Gastrocnemius medialis (tissue), 4 donors: Measurements from ENCODE around the gene NOX5. TPM values are rescaled to one million over a fixed set of nuclear protein-coding genes. Genes with fewer than 3 reads are reported as not detected.
A peak's percentile ranks its signal among the peaks of the same experiment; 100 is the strongest.

Experiments
- ATAC-seq, 2 donors: fragments of 150-250 bp; one replicate each; pipeline ENCODE4 v1.9.1; 2016
- DNase-seq, 2 donors: peaks; one replicate each; pipeline ENCODE4 v3.0.0-alpha.2; 2019
- H3K27ac ChIP-seq, 4 donors: fragments of 200-600 bp; sonication (generic); 1 replicate in 1 of 4; 2 replicates in 3 of 4; pipeline ENCODE4 v1.5.1; 2016 to 2018; ENCODE audit warnings: mild to moderate bottlenecking in 2 of 4, moderate library complexity in 1 of 4
- H3K27me3 ChIP-seq, 3 donors: fragments of 200-600 bp; sonication (generic) in 2 of 3; 1 replicate in 1 of 3; 2 replicates in 2 of 3; pipeline versions ENCODE4 v1.5.1 to v1.6.0; 2016 to 2019; ENCODE audit warnings: mild to moderate bottlenecking in 1 of 3, moderate library complexity in 1 of 3
- H3K36me3 ChIP-seq, 2 donors: fragments of 200-600 bp; sonication (generic) in 1 of 2; one replicate each; pipeline ENCODE4 v1.5.1; 2017 to 2018
- H3K4me1 ChIP-seq, 2 donors: fragments of 200-600 bp; sonication (generic) in 1 of 2; one replicate each; pipeline ENCODE4 v1.5.1; 2016 to 2017; ENCODE audit warnings: mild to moderate bottlenecking in 2 of 2
- H3K4me3 ChIP-seq, 4 donors: fragments of 200-600 bp; sonication (generic) in 3 of 4; 1 replicate in 1 of 4; 2 replicates in 3 of 4; pipeline ENCODE4 v1.5.1; 2016 to 2019; ENCODE audit warnings: mild to moderate bottlenecking in 2 of 4
- H3K9me3 ChIP-seq, 3 donors: fragments of 200-600 bp; sonication (generic) in 2 of 3; 1 replicate in 1 of 3; 2 replicates in 2 of 3; pipeline ENCODE4 v1.5.1; 2016 to 2019
- POLR2A ChIP-seq, 2 donors: fragments of 450-650 bp; IDR thresholded peaks; one replicate each; pipeline ENCODE4 v1.6.1; 2017; ENCODE audit warnings: antibody characterized with exemption in 2 of 2, mild to moderate bottlenecking in 2 of 2, moderate library complexity in 2 of 2
- in situ Hi-C, 4 donors: fragments of 200-750 bp; cut with MboI; loops; one replicate each; pipeline versions ENCODE4 v1.15.0 to v1.8.0; 2017; ENCODE audit warnings: low sequenced_read_pairs in 4 of 4
- intact Hi-C: fragments of 100-400 bp; cut with DNase I; formaldehyde crosslinking; loops from one replicate; pipeline ENCODE4 v1.15.1; 2023; ENCODE audit warnings: low total_unique reads
- total RNA-seq, 4 donors: library from RNA; depleted of rRNA; stranded (reverse); fragments of >200 nt; gene quantifications; one replicate each; pipeline versions ENCODE4 v1.1.0 to v1.2.3, GENCODE V29; 2016
- TF ChIP-seq, protein P1 (sequence below), 5 experiments: fragments of 450-650 bp in 3 of 5; fragments of 200-600 bp in 2 of 5; sonication (generic) in 2 of 5; IDR thresholded peaks in 4 of 5; conservative IDR thresholded peaks in 1 of 5; 1 replicate in 4 of 5; 2 replicates in 1 of 5; pipeline ENCODE4 v1.5.1; 2016 to 2019; ENCODE audit warnings: antibody characterized with exemption in 5 of 5, mild to moderate bottlenecking in 3 of 5, moderate library complexity in 3 of 5

The NOX5 gene
- total RNA-seq, 4 donors from 2014 or later, result not detected

DNA sequence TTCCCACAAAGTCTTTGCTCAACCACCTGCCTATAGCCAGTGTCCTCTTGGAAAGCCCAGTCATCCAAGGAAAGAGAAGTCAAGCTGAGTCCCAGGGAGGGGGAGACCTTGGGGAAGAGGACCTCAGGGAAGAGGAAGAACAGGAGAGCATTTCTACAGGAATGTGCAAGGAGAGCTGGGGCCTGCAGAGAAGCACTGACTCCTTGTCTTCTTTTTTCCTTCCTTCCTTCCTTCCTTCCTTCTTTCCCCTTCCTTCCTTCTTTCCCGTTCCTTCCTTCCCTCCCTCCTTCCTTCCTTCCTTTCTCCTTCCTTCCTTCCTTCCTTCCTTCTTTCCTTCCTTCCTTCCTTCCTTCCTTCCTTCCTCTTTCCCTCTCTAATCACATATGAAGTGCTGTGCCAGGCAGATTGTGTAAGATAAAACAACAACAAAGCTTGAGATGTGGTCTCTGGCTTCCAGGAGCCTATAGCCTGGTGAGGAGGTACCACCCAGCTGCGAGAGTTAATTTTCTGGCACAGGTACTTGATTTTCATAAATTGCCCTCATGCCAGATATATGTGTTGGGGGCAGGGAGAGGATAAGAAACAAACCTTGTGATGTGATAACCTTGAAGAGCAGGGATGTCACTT lies 70.0 kb downstream of the NOX5 start:
- in situ Hi-C loops (no loop called here), intact Hi-C loops (loop anchor here (5.0 kb wide), 1 partner anchor 78 kb away; the partner anchor contains the start of gene GLCE)
- ATAC-seq (no peak), DNase-seq (no peak)
- Histone ChIP-seq H3K27me3 (no peaks in the 10 kb centered on the region), H3K27ac (peak overlapping the region; percentile 9 to 74 (median 64)), H3K9me3 (no peaks in the 10 kb centered on the region), H3K4me3 (no peak overlapping the region), H3K4me1 (peaks cover 28 to 41% of the 10 kb centered on the region in 2 donors), H3K36me3 (no peaks in the 10 kb centered on the region)
- TF ChIP-seq, protein P1, sequence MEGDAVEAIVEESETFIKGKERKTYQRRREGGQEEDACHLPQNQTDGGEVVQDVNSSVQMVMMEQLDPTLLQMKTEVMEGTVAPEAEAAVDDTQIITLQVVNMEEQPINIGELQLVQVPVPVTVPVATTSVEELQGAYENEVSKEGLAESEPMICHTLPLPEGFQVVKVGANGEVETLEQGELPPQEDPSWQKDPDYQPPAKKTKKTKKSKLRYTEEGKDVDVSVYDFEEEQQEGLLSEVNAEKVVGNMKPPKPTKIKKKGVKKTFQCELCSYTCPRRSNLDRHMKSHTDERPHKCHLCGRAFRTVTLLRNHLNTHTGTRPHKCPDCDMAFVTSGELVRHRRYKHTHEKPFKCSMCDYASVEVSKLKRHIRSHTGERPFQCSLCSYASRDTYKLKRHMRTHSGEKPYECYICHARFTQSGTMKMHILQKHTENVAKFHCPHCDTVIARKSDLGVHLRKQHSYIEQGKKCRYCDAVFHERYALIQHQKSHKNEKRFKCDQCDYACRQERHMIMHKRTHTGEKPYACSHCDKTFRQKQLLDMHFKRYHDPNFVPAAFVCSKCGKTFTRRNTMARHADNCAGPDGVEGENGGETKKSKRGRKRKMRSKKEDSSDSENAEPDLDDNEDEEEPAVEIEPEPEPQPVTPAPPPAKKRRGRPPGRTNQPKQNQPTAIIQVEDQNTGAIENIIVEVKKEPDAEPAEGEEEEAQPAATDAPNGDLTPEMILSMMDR (IDR thresholded peaks at IDR 0.05 in 4 of 5, conservative IDR thresholded peaks at IDR 0.05 in 1 of 5), result no peak
- no peak for TF ChIP-seq POLR2A (IDR thresholded peaks at IDR 0.05)

DNA sequence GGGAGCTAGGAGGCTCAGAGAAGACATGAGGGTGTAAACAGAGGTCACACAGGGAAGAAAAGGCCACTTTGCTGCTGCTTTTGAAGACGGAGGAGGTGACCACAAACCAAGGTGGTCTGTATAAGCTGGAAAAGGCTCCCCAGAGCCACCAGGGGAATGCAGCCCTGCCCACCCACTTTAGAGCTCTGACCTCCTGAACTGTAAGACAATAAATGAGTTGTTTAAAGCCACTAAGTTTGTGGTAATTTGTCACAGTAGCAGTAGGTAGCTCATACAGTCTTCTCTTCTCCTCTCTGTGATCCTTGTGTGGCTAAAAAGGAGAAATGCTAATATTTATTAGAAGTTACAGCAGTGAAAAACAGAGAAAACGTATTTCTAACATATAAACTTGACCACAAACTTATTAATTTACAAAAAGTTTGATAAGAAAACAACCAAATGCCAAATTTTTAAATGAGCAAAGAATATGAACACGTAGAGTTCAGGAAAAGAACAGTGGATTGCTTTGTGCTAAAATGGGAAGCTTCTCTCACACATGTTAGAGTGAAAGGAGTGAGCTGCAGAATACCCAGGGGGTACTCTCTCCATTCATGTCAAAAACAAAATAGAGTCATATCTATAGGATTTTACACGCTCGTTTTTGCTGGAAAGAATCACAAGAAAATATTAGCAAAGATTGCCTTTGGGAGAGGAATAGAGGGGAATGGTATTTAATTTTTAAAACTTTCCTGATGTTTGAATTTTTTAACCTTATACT lies 71.0 kb downstream of the NOX5 start:
- Histone ChIP-seq H3K4me3 (no peak overlapping the region), H3K9me3 (no peaks in the 10 kb centered on the region), H3K27me3 (no peaks in the 10 kb centered on the region), H3K27ac (no peak overlapping the region), H3K36me3 (no peaks in the 10 kb centered on the region), H3K4me1 (peaks cover 28 to 39% of the 10 kb centered on the region in 2 donors)
- in situ Hi-C loops (no loop called here), intact Hi-C loops (no loop called here)
- no peak for TF ChIP-seq POLR2A (IDR thresholded peaks at IDR 0.05)
- TF ChIP-seq, protein P1 (IDR thresholded peaks at IDR 0.05 in 4 of 5, conservative IDR thresholded peaks at IDR 0.05 in 1 of 5), result no peak
- no peak for ATAC-seq
- no peak for DNase-seq

DNA sequence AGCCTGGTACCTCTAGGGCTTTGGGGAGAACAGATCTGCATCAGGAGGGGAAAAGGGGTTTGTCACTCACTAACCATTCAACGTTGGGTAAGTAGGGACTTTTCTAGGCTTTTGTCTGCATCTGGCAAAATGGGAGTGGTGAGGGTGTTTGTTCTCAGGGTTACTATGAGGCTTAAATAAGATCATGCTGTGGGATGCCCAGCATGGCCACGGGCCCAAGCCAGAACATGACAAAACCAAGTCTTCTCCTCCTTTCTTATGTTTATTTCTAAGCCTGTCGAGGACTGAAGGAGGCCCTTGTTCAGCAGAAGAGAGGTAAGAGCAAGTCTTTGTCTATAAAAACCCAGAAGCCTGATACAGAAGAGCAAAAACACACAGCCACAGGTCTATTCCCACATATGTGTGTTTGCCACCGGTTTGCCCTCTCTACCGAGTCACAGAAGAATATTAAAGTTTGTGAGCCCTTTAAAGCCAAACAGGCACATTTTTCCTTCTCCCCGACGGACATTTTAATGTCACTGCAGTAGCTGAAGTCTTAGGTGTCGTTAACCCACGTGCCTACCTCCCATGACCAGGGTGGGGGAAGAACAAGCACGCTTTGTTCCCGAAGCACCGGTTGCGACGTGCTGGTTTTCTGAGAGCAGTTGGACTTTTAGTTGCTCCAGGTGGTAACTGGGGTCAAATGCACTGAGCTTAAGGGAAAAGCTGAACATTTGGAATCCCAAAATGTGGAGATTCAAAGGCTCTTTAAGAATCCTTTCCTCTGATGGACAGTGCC lies 72.1 kb downstream of the NOX5 start:
- Histone ChIP-seq H3K27ac (no peak overlapping the region), H3K9me3 (no peaks in the 10 kb centered on the region), H3K4me1 (peaks cover 22 to 28% of the 10 kb centered on the region in 2 donors), H3K36me3 (no peaks in the 10 kb centered on the region), H3K27me3 (no peaks in the 10 kb centered on the region), H3K4me3 (no peak overlapping the region)
- no peak for TF ChIP-seq POLR2A (IDR thresholded peaks at IDR 0.05)
- TF ChIP-seq, protein P1 (IDR thresholded peaks at IDR 0.05 in 4 of 5, conservative IDR thresholded peaks at IDR 0.05 in 1 of 5), result no peak
- intact Hi-C loops (no loop called here), in situ Hi-C loops (no loop called here)
- ATAC-seq (no peak), DNase-seq (no peak)

DNA sequence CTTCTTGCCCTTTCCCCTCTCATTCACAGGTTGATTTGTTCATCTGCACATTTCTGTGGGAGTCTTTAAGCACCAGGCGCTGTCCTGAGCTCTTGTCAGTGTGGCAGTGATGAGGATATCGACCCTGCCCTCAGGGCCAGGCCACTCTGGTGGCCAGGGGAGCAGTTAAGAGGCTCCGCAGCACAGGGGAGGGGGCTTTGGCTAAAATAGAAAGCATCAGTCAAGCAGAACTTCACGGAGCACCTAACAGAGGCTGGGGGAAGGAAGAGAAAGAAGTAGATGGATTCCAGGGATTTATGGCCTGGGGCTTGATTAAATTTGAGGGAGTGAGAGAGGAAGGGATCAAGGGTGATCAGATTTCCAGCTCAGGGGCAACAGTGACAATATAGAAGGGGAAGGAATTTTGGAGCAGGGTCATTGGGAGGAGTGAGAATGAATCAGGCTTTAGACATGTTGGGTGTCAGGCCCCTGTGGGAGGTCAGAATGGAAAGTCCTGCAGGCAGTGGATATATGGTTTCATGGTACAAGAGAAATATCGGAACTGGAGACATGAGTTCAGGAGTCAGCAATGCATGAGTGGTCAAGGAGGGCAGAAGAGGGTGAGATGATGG lies 73.0 kb downstream of the NOX5 start:
- no peak for TF ChIP-seq POLR2A (IDR thresholded peaks at IDR 0.05)
- TF ChIP-seq, protein P1 (IDR thresholded peaks at IDR 0.05 in 4 of 5, conservative IDR thresholded peaks at IDR 0.05 in 1 of 5), result no peak
- ATAC-seq (no peak), DNase-seq (no peak)
- Histone ChIP-seq H3K27ac (no peak overlapping the region), H3K4me3 (no peak overlapping the region), H3K27me3 (no peaks in the 10 kb centered on the region), H3K4me1 (peaks cover 14 to 20% of the 10 kb centered on the region in 2 donors), H3K9me3 (no peaks in the 10 kb centered on the region), H3K36me3 (no peaks in the 10 kb centered on the region)
- intact Hi-C loops, result no loop called here
- in situ Hi-C loops, result no loop called here
